HEK293T (cell line): Measurements from ENCODE around the gene KLHDC4.
A peak's percentile ranks its signal among the peaks of the same experiment; 100 is the strongest.
"Not testable (repeated sequence)": the region's sequence is repeated elsewhere in the genome, so short reads cannot be mapped to it uniquely, and the experiment has no call there.

Experiments
- CTCF ChIA-PET: fragments of 350-600 bp; formaldehyde crosslinking; extraction: SDS; loops from one replicate; lab custom pipeline; 2021; ENCODE audit warnings: antibody characterized with exemption, inconsistent platforms; lab: Yijun Ruan, JAX
- POLR2A ChIA-PET: fragments of 350-600 bp; formaldehyde crosslinking; extraction: SDS; loops from one replicate; lab custom pipeline; 2020; ENCODE audit warnings: antibody characterized with exemption, inconsistent platforms; lab: Yijun Ruan, JAX
- DNase-seq: peaks from one replicate; pipeline ENCODE4 v3.0.0; 2012; ENCODE audit warnings: mixed read lengths; ENCODE audit errors: extremely low spot score
- ARNT ChIP-seq: fragments of 450-650 bp; IDR thresholded peaks from 2 replicates; pipeline ENCODE4 v1.6.1; 2017; ENCODE audit warnings: mild to moderate bottlenecking
- BHLHE40 ChIP-seq: fragments of 450-650 bp; IDR thresholded peaks from 2 replicates; pipeline ENCODE4 v1.6.1; 2016; ENCODE audit warnings: mild to moderate bottlenecking, moderate library complexity, borderline replicate concordance
- CTBP1 ChIP-seq: fragments of 450-650 bp; IDR thresholded peaks from 2 replicates; pipeline ENCODE4 v1.6.1; 2016; ENCODE audit warnings: borderline replicate concordance
- ELF4 ChIP-seq: fragments of 450-650 bp; IDR thresholded peaks from 2 replicates; pipeline ENCODE4 v1.6.1; 2017; ENCODE audit warnings: antibody characterized with exemption
- FOXA1 ChIP-seq: fragments of 450-650 bp; IDR thresholded peaks from 2 replicates; pipeline ENCODE4 v1.6.1; 2016; ENCODE audit warnings: mild to moderate bottlenecking
- FOXK2 ChIP-seq: fragments of 450-650 bp; IDR thresholded peaks from 2 replicates; pipeline ENCODE4 v1.6.1; 2016; ENCODE audit warnings: mild to moderate bottlenecking
- FOXM1 ChIP-seq: fragments of 450-650 bp; IDR thresholded peaks from 2 replicates; pipeline ENCODE4 v1.6.1; 2017; ENCODE audit warnings: mild to moderate bottlenecking, borderline replicate concordance
- HDGF ChIP-seq: fragments of 450-650 bp; IDR thresholded peaks from 2 replicates; pipeline ENCODE4 v1.6.1; 2017; ENCODE audit warnings: antibody characterized with exemption, borderline replicate concordance
- L3MBTL2 ChIP-seq: fragments of 450-650 bp; conservative IDR thresholded peaks from 2 replicates; pipeline ENCODE4 v1.6.1; 2016; ENCODE audit warnings: mild to moderate bottlenecking
- LEF1 ChIP-seq: fragments of 450-650 bp; IDR thresholded peaks from 2 replicates; pipeline ENCODE4 v1.6.1; 2017; ENCODE audit warnings: mild to moderate bottlenecking, borderline replicate concordance
- NFRKB ChIP-seq: fragments of 450-650 bp; IDR thresholded peaks from 2 replicates; pipeline ENCODE4 v1.6.1; 2016; ENCODE audit warnings: mild to moderate bottlenecking, moderate library complexity
- SP1 ChIP-seq: fragments of 450-650 bp; IDR thresholded peaks from 2 replicates; pipeline ENCODE4 v1.6.1; 2017
- SUZ12 ChIP-seq: fragments of 450-650 bp; IDR thresholded peaks from 2 replicates; pipeline ENCODE4 v1.6.1; 2016; ENCODE audit warnings: mild to moderate bottlenecking
- TARDBP ChIP-seq: fragments of 450-650 bp; IDR thresholded peaks from 2 replicates; pipeline ENCODE4 v1.6.1; 2016
- ZNF384 ChIP-seq: fragments of 450-650 bp; IDR thresholded peaks from 2 replicates; pipeline ENCODE4 v1.6.1; 2016
- TF ChIP-seq, protein P1 (sequence below): fragments of 450-650 bp; IDR thresholded peaks from 2 replicates; pipeline ENCODE4 v1.6.1; 2016

The KLHDC4 gene

DNA sequence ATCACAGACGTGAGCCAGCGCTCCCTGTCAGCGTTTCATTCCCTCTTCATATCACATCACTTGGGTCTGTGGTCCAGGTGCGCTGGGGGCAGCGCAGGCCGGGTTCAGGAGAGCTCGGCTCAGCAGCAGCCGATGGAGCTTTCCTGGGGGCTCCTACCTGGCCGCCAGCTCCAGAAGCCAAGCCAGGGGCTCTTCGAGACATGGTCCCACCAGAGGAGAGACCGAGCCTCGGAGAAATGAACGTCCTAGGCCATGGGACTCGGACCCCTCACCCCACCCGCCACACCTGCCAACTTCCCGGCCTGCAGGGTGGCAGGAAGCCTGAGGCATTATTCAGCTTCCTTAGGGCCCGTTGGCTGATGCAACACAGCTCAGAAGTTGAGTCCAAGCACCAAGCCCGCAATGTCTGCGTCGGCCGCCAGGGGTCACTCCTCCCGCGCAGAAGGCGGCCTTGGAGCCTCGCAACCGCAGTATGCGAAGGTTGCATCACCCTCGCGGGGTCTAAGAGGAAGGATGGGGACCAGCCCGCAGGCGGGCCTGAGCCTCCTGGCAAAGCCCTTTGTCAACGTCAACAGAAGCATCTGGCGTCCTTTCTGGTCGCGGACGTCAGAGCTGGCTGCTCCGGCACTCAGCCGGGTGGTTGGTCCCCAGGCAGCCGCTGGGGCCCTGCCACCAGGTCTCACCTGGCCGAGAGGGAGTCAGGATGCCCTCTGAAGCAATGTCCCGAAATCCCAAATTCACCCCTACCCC lies 13.2 kb upstream of the KLHDC4 start:
- no peak for TF ChIP-seq FOXA1
- TF ChIP-seq, protein P1, sequence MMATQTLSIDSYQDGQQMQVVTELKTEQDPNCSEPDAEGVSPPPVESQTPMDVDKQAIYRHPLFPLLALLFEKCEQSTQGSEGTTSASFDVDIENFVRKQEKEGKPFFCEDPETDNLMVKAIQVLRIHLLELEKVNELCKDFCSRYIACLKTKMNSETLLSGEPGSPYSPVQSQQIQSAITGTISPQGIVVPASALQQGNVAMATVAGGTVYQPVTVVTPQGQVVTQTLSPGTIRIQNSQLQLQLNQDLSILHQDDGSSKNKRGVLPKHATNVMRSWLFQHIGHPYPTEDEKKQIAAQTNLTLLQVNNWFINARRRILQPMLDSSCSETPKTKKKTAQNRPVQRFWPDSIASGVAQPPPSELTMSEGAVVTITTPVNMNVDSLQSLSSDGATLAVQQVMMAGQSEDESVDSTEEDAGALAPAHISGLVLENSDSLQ = 0 out of 2 replicates have a peak, but pooled peaks have one; percentile 38
- peak; percentile 39 for TF ChIP-seq CTBP1
- no peak for TF ChIP-seq ZNF384
- no peak for TF ChIP-seq SP1
- no peak for TF ChIP-seq FOXK2
- no peak for TF ChIP-seq TARDBP
- TF ChIP-seq ARNT = no peak
- TF ChIP-seq LEF1 = no peak
- no peak for TF ChIP-seq ELF4
- DNase-seq = peak; percentile 84
- POLR2A ChIA-PET = interaction anchor here (0.7 to 3.6 kb wide), 15 partner anchors 12 to 172 kb away, joined by 3 to 31 read pairs (median 5); partner anchors contain the start of genes KLHDC4 and SLC7A5
- CTCF ChIA-PET = interaction anchor here (0.7 to 3.4 kb wide), 14 partner anchors 10 to 178 kb away, joined by 3 to 69 read pairs (median 5); partner anchors contain the start of genes KLHDC4 and SLC7A5

DNA sequence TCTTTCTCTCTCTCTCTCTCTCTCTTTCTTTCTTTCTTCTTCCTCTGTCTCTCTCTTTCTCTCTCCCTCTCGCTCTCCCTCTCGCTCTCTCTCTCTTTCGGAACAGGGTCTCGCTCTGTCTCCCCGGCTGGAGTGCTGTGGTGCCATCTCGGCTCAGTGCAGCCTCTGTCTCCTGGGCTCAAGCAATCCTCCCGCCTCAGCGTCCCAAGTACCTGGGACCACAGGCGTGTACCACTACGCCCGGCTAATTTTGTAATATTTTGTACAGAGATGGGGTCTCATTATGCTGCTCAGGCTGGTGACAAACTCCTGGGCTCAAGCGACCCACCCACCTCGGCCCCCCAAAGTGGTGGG lies 12.7 kb upstream of the KLHDC4 start:
- POLR2A ChIA-PET = interaction anchor here (0.7 to 3.6 kb wide), 14 partner anchors 11 to 172 kb away, joined by 3 to 31 read pairs (median 5); partner anchors contain the start of genes KLHDC4 and SLC7A5
- DNase-seq = no peak
- TF ChIP-seq FOXM1 (no peak), HDGF (no peak), BHLHE40 (no peak), LEF1 (no peak), TARDBP (no peak), SP1 (no peak), CTBP1 (no peak), FOXA1 (no peak), SUZ12 (no peak), ARNT (no peak), ZNF384 (no peak), NFRKB (no peak), FOXK2 (no peak), L3MBTL2 (no peak), ELF4 (no peak)
- TF ChIP-seq, protein P1 = no peak
- CTCF ChIA-PET = interaction anchor here (0.7 to 3.4 kb wide), 14 partner anchors 9 to 177 kb away, joined by 3 to 69 read pairs (median 5); partner anchors contain the start of genes KLHDC4 and SLC7A5

DNA sequence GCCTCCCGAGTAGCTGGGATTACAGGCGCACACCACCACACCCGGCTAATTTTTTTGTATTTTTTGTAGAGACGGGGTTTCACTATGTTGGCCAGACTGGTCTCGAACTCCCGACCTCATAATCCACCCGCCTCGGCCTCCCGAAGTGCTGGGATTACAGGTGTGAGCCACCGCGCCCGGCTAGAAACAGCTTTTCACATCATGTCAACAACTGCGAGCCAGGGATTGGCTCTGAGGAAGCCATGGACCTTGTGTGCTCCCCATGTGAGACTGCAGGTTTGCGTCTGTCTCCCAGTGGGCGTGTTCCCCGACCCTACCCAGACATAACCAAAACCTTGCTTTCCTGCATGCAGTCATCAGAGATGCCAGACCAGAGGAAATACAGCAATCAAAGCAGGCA lies 8.1 kb upstream of the KLHDC4 start:
- DNase-seq, CTCF ChIA-PET: not testable (repeated sequence)
- POLR2A ChIA-PET = interaction anchor here (1.4 kb wide), 1 partner anchor 8 kb away, joined by 4 read pairs; the partner anchor contains the start of gene KLHDC4

DNA sequence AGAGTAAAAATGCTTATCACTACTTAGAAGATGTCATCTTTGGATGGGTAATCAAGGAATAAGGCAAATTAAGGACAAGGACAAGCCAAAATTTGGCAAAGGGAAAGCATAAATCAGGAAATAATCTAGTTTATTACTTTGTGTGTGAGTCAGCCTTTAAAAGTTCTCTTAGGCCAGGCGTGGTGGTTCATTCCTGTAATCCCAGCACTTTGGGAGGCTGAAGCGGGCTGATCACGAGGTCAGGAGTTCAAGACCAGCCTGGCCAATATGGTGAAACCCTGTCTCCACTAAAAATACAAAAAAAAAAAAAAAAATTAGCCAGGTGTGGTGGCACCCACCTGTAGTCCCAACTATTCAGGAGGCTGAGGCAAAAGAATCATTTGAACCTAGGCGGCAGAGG lies 1.7 kb upstream of the KLHDC4 start:
- not testable (repeated sequence) for DNase-seq
- ChIA-PET POLR2A (interaction anchor here (1.2 kb wide), 1 partner anchor 12 kb away, joined by 4 read pairs; no protein-coding TSS in a partner anchor), CTCF (interaction anchor here (1.3 to 1.8 kb wide), 2 partner anchors 12 to 104 kb away, joined by 4 to 5 read pairs; no protein-coding TSS in a partner anchor)

DNA sequence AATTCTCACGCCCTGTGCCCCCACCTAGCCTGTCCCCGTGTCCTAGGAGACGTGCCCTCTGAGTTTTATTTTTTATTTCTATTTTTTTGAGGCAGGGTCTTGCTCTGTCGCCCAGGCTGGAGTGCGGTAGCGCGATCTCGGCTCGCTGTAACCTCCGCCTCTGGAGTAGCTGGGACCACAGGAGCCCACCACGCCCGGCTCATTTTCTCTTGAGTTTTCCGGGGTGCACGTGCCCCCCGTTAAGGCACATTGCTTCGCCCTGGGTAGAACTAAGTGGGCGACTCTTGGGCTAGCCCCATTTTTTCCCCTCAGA lies 655 bp upstream of the KLHDC4 start:
- DNase-seq = no peak
- TF ChIP-seq ELF4 = no peak
- TF ChIP-seq L3MBTL2 = no peak
- no peak for TF ChIP-seq LEF1
- TF ChIP-seq ZNF384 = no peak
- CTCF ChIA-PET = interaction anchor here (1.8 kb wide), 1 partner anchor 13 kb away, joined by 5 read pairs; no protein-coding TSS in a partner anchor
- POLR2A ChIA-PET = interaction anchor here (0.6 to 1.3 kb wide), 6 partner anchors 13 to 104 kb away, joined by 3 to 5 read pairs (median 4); partner anchors contain the start of gene SLC7A5

DNA sequence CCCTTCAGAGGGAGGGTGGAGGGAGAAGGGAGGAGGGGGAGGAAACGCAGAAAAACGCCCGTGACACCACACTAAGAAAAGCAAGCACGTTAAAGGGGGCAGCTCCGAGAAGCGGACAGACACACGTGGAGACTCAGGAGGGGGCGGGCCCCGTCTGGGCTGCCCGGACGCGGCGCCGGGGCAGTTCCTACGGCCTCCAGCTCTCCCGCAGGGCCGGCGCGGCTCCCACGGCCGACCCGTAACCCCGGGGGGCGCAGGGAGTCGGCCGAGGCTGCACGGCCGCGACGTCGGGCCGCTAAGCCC lies 362 bp downstream of the KLHDC4 start:
- ChIA-PET CTCF (no interaction called here), POLR2A (interaction anchor here (0.6 to 1.6 kb wide), 13 partner anchors 9 to 181 kb away, joined by 3 to 9 read pairs (median 4); partner anchors contain the start of gene SLC7A5)
- TF ChIP-seq ZNF384 = no peak
- no peak for TF ChIP-seq L3MBTL2
- no peak for TF ChIP-seq FOXA1
- TF ChIP-seq, protein P1 = no peak
- TF ChIP-seq SP1 = no peak
- TF ChIP-seq ELF4 = no peak
- TF ChIP-seq NFRKB = no peak
- TF ChIP-seq FOXK2 = no peak
- TF ChIP-seq FOXM1 = no peak
- TF ChIP-seq HDGF = no peak
- no peak for TF ChIP-seq LEF1
- TF ChIP-seq TARDBP = no peak
- TF ChIP-seq BHLHE40 = no peak
- no peak for TF ChIP-seq CTBP1
- no peak for TF ChIP-seq SUZ12
- no peak for TF ChIP-seq ARNT
- DNase-seq = peak; percentile 37
